Gastrocnemius medialis (tissue), 4 donors: ENCODE measurements around the gene LMX1A. TPM values are rescaled to one million over a fixed set of nuclear protein-coding genes. Genes with fewer than 3 reads are reported as not detected.

Experiments
- ATAC-seq, 2 donors: fragments of 150-250 bp; one replicate each; pipeline ENCODE4 v1.9.1; 2016
- DNase-seq, 2 donors: peaks; one replicate each; pipeline ENCODE4 v3.0.0-alpha.2; 2019
- H3K27ac ChIP-seq, 4 donors: fragments of 200-600 bp; sonication (generic); 1 replicate in 1 of 4; 2 replicates in 3 of 4; pipeline ENCODE4 v1.5.1; 2016 to 2018; ENCODE audit warnings: mild to moderate bottlenecking in 2 of 4, moderate library complexity in 1 of 4
- H3K27me3 ChIP-seq, 3 donors: fragments of 200-600 bp; sonication (generic) in 2 of 3; 1 replicate in 1 of 3; 2 replicates in 2 of 3; pipeline versions ENCODE4 v1.5.1 to v1.6.0; 2016 to 2019; ENCODE audit warnings: mild to moderate bottlenecking in 1 of 3, moderate library complexity in 1 of 3
- H3K36me3 ChIP-seq, 2 donors: fragments of 200-600 bp; sonication (generic) in 1 of 2; one replicate each; pipeline ENCODE4 v1.5.1; 2017 to 2018
- H3K4me1 ChIP-seq, 2 donors: fragments of 200-600 bp; sonication (generic) in 1 of 2; one replicate each; pipeline ENCODE4 v1.5.1; 2016 to 2017; ENCODE audit warnings: mild to moderate bottlenecking in 2 of 2
- H3K4me3 ChIP-seq, 4 donors: fragments of 200-600 bp; sonication (generic) in 3 of 4; 1 replicate in 1 of 4; 2 replicates in 3 of 4; pipeline ENCODE4 v1.5.1; 2016 to 2019; ENCODE audit warnings: mild to moderate bottlenecking in 2 of 4
- H3K9me3 ChIP-seq, 3 donors: fragments of 200-600 bp; sonication (generic) in 2 of 3; 1 replicate in 1 of 3; 2 replicates in 2 of 3; pipeline ENCODE4 v1.5.1; 2016 to 2019
- POLR2A ChIP-seq, 2 donors: fragments of 450-650 bp; IDR thresholded peaks; one replicate each; pipeline ENCODE4 v1.6.1; 2017; ENCODE audit warnings: antibody characterized with exemption in 2 of 2, mild to moderate bottlenecking in 2 of 2, moderate library complexity in 2 of 2
- in situ Hi-C, 4 donors: fragments of 200-750 bp; cut with MboI; loops; one replicate each; pipeline versions ENCODE4 v1.15.0 to v1.8.0; 2017; ENCODE audit warnings: low sequenced_read_pairs in 4 of 4
- intact Hi-C: fragments of 100-400 bp; cut with DNase I; formaldehyde crosslinking; loops from one replicate; pipeline ENCODE4 v1.15.1; 2023; ENCODE audit warnings: low total_unique reads
- total RNA-seq, 4 donors: library from RNA; depleted of rRNA; stranded (reverse); fragments of >200 nt; gene quantifications; one replicate each; pipeline versions ENCODE4 v1.1.0 to v1.2.3, GENCODE V29; 2016
- TF ChIP-seq, protein P1 (sequence below), 5 experiments: fragments of 450-650 bp in 3 of 5; fragments of 200-600 bp in 2 of 5; sonication (generic) in 2 of 5; IDR thresholded peaks in 4 of 5; conservative IDR thresholded peaks in 1 of 5; 1 replicate in 4 of 5; 2 replicates in 1 of 5; pipeline ENCODE4 v1.5.1; 2016 to 2019; ENCODE audit warnings: antibody characterized with exemption in 5 of 5, mild to moderate bottlenecking in 3 of 5, moderate library complexity in 3 of 5

LMX1A gene
- total RNA-seq, 4 donors from 2014 or later, result 0.20 TPM; not detected in 3

DNA sequence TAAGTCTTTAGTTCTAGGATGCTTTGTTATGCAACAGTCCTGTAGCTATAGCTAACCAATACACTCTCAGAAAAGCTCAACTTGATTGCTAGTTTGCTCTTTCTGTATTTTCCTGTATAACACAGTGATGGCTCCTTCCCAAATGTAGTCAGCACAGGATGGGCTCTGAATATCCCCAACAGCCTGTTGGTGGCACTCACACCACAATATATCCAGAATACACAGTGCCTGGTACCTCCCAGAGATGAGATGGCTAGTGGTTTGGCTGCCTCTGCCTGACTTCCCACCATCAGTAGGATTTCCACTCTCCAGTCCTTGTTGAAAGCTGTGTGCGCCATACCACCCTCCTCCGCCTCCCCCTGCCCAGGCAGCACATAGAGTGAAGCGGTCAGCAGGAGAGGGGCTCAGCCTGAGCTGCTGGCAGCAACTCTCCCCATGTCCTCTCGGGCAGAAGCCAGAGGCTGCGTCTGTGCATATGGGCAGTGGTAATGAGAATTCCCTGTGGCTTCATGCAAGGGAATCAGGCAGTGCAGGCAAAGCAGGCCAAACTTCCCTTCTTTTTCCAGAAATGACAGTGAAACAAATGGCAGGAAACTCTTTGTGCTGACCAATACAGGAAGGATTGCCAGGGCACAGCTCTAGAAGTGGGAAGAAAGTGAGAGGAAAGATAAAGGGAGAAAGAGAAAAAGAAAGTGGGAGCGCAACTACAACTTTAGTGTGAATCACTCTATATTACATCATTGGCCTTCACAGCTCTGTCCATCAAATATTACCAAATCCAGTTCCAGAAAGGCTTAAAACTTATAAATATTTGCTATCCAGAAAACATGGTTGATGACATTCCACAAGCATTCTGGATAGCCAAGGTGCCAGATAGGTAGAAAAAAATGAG is 49.7 kb downstream of the LMX1A start:
- Histone ChIP-seq H3K27me3 (peaks cover 0 to 12% (median 0%) of the 10 kb centered on the region in 3 donors), H3K9me3 (no peaks in the 10 kb centered on the region), H3K4me1 (no peaks in the 10 kb centered on the region), H3K4me3 (no peak overlapping the region), H3K36me3 (no peaks in the 10 kb centered on the region), H3K27ac (no peak overlapping the region)
- DNase-seq, result no peak
- no peak for ATAC-seq
- intact Hi-C loops, result no loop called here
- in situ Hi-C loops, result no loop called here
- TF ChIP-seq, protein P1, sequence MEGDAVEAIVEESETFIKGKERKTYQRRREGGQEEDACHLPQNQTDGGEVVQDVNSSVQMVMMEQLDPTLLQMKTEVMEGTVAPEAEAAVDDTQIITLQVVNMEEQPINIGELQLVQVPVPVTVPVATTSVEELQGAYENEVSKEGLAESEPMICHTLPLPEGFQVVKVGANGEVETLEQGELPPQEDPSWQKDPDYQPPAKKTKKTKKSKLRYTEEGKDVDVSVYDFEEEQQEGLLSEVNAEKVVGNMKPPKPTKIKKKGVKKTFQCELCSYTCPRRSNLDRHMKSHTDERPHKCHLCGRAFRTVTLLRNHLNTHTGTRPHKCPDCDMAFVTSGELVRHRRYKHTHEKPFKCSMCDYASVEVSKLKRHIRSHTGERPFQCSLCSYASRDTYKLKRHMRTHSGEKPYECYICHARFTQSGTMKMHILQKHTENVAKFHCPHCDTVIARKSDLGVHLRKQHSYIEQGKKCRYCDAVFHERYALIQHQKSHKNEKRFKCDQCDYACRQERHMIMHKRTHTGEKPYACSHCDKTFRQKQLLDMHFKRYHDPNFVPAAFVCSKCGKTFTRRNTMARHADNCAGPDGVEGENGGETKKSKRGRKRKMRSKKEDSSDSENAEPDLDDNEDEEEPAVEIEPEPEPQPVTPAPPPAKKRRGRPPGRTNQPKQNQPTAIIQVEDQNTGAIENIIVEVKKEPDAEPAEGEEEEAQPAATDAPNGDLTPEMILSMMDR (IDR thresholded peaks at IDR 0.05 in 4 of 5, conservative IDR thresholded peaks at IDR 0.05 in 1 of 5), result no peak
- no peak for TF ChIP-seq POLR2A (IDR thresholded peaks at IDR 0.05)

DNA sequence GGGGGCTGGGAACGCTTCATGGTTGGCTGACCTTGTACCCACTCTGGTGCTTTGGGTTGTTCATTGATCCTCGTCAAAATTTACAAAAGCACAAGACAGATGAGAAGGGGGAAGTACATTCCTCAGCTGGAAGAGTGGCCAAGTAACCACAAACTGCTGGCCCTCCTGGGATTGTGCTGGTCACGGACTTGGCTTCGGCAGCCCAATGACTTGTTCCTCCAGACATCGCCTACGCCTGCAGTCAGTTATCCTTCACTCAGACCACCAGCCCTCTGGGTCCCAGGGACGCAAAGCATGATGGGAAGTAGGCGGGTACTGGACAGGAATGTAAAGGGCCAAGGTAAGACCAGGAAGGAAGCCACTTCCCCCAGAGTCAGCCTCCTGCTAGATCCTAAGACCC is 53.1 kb downstream of the LMX1A start:
- H3K9me3 ChIP-seq, result no peaks in the 10 kb centered on the region
- no peak overlapping the region for H3K27ac ChIP-seq
- H3K36me3 ChIP-seq, result no peaks in the 10 kb centered on the region
- peak in 1 of 2 donors; percentile 28 for DNase-seq
- H3K27me3 ChIP-seq, result peaks cover 0 to 12% (median 0%) of the 10 kb centered on the region in 3 donors
- no peak for ATAC-seq
- no peaks in the 10 kb centered on the region for H3K4me1 ChIP-seq
- no peak overlapping the region for H3K4me3 ChIP-seq
- intact Hi-C loops (no loop called here), in situ Hi-C loops (no loop called here)
- TF ChIP-seq, protein P1 (IDR thresholded peaks at IDR 0.05 in 4 of 5, conservative IDR thresholded peaks at IDR 0.05 in 1 of 5), result no peak
- TF ChIP-seq POLR2A (IDR thresholded peaks at IDR 0.05), result no peak

DNA sequence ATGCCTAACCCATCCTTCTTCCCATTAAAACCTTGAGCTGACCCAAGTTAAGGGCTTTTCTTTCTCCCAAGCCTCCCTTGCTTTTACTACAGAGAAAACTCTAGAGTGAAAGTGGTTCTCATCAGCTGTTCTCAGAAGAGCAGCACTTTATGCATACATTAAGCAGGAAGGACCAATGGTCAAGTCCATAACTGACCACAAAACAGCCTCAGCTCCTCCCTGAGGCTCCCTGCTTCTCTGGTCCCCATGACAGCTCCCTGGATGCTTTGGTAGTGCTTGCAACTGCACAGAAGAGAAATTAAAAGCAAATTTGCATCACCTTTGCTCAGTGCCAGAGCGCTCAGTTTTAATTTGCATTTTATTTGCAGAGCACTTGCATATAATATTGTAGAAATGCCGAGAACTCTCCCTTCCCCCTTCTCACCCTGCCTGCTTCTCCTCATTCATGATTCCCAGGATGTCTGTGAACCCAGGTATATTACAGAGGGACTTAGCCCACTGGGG is 56.1 kb downstream of the LMX1A start:
- ATAC-seq (no peak), DNase-seq (no peak)
- Histone ChIP-seq H3K36me3 (no peaks in the 10 kb centered on the region), H3K4me1 (no peaks in the 10 kb centered on the region), H3K27ac (no peak overlapping the region), H3K27me3 (peaks cover 0 to 12% (median 0%) of the 10 kb centered on the region in 3 donors), H3K4me3 (no peak overlapping the region), H3K9me3 (no peaks in the 10 kb centered on the region)
- intact Hi-C loops (no loop called here), in situ Hi-C loops (no loop called here)
- TF ChIP-seq POLR2A (IDR thresholded peaks at IDR 0.05), result no peak
- TF ChIP-seq, protein P1 (IDR thresholded peaks at IDR 0.05 in 4 of 5, conservative IDR thresholded peaks at IDR 0.05 in 1 of 5), result no peak

DNA sequence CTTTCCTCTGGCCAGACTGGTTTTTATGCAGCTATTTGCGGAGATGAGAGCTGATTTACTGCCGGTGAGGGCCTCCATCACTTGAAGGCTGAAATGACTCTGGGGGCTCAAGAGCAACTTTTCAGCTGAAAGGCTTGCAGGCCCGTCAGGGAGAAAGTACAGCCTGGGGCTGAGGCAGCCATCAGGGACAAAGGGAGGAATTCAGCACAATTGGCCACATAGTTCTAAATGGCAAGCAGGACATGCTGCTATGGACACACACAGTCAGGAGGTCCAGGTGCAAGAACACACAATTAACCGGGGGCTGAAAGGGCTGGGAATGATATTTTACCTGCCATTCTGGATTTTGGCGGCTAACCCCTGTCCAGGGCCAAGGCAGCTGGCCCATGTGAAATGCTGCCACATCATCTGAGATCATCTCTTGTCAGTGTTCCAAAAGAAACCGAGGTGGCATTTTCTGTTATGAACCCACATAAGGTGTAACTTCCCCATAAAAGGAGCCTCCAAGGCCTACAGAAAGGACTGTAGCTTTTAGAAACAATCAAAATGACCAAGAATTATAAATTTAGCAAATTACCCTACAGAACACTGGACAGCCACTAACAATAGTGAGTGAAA is 58.2 kb downstream of the LMX1A start:
- Histone ChIP-seq H3K27ac (no peak overlapping the region), H3K4me1 (no peaks in the 10 kb centered on the region), H3K27me3 (peaks cover 0 to 7% (median 0%) of the 10 kb centered on the region in 3 donors), H3K4me3 (no peak overlapping the region), H3K36me3 (no peaks in the 10 kb centered on the region), H3K9me3 (no peaks in the 10 kb centered on the region)
- intact Hi-C loops (loop anchor here (10.0 kb wide), 1 partner anchor 154 kb away; no protein-coding TSS in a partner anchor), in situ Hi-C loops (no loop called here)
- DNase-seq, result no peak
- TF ChIP-seq POLR2A (IDR thresholded peaks at IDR 0.05), result no peak
- TF ChIP-seq, protein P1 (IDR thresholded peaks at IDR 0.05 in 4 of 5, conservative IDR thresholded peaks at IDR 0.05 in 1 of 5), result no peak
- no peak for ATAC-seq
